ENCODE measurements around the gene CAMTA2. TPM values are rescaled to one million over a fixed set of nuclear protein-coding genes. Genes with fewer than 3 reads are reported as not detected.
A peak's percentile ranks its signal among the peaks of the same experiment; 100 is the strongest.

The CAMTA2 gene
- total and polyA plus RNA-seq, 9 of the 15 experiments (the other 6 are each of a cell fraction or from before 2014, with no cell fraction given), result 0.24 to 25.1 (median 6.3) TPM

GRCh38 chr17:4945176-4945943, 42.1 kb downstream of the CAMTA2 start (continued):
- TF ChIP-seq VEZF1 (CRISPR knock-in tag; IDR thresholded peaks at IDR 0.05) (peak; percentile 77), PPARD (CRISPR knock-in tag; IDR thresholded peaks at IDR 0.05) (no peak), HMG20A (CRISPR knock-in tag; conservative IDR thresholded peaks at IDR 0.05) (no peak), ZEB2 (IDR thresholded peaks at IDR 0.05) (no peak), CTCF (IDR thresholded peaks at IDR 0.05 in 2 of 3, conservative IDR thresholded peaks at IDR 0.05 in 1 of 3; ENCODE audit: insufficient read depth in 2 of 3, low read depth in 1 of 3, low read length in 3 of 3) (no peak), POLR2AphosphoS2 (IDR thresholded peaks at IDR 0.05; ENCODE audit: low read length) (peak; percentile 85), MCM7 (IDR thresholded peaks at IDR 0.05) (no peak), NONO (IDR thresholded peaks at IDR 0.05; ENCODE audit: low read depth in 2 of 2, low read length in 1 of 2) (no peak), ZNF41 (CRISPR knock-in tag; conservative IDR thresholded peaks at IDR 0.05) (no peak), ZNF197 (CRISPR knock-in tag; IDR thresholded peaks at IDR 0.05; ENCODE audit: low read depth) (no peak), ZNF507 (tag; conservative IDR thresholded peaks at IDR 0.05) (no peak), RBM22 (IDR thresholded peaks at IDR 0.05; ENCODE audit: low read depth, low read length, poor library complexity, severe bottlenecking) (no peak), EP300 (IDR thresholded peaks at IDR 0.05; ENCODE audit: low read length) (peak; percentile 32; the same call in 1 of the 2 replicates), CREB1 (IDR thresholded peaks at IDR 0.05) (peak; percentile 22; the same call in 1 of the 2 replicates), CREB1 (CRISPR knock-in tag; IDR thresholded peaks at IDR 0.05) (no peak), BDP1 (IDR thresholded peaks at IDR 0.05; ENCODE audit: insufficient read depth, insufficient read length) (no peak), HDAC2 (IDR thresholded peaks at IDR 0.05) (0 out of 2 replicates have a peak, but pooled peaks have one; percentile 29)
- TF ChIP-seq, protein P1, sequence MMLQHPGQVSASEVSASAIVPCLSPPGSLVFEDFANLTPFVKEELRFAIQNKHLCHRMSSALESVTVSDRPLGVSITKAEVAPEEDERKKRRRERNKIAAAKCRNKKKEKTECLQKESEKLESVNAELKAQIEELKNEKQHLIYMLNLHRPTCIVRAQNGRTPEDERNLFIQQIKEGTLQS (IDR thresholded peaks at IDR 0.05), result peak; percentile 96
- TF ChIP-seq, protein P1 (CRISPR knock-in tag; conservative IDR thresholded peaks at IDR 0.05), result 0 out of 2 replicates have a peak, but pooled peaks have one; percentile 62
- TF ChIP-seq, protein P2, sequence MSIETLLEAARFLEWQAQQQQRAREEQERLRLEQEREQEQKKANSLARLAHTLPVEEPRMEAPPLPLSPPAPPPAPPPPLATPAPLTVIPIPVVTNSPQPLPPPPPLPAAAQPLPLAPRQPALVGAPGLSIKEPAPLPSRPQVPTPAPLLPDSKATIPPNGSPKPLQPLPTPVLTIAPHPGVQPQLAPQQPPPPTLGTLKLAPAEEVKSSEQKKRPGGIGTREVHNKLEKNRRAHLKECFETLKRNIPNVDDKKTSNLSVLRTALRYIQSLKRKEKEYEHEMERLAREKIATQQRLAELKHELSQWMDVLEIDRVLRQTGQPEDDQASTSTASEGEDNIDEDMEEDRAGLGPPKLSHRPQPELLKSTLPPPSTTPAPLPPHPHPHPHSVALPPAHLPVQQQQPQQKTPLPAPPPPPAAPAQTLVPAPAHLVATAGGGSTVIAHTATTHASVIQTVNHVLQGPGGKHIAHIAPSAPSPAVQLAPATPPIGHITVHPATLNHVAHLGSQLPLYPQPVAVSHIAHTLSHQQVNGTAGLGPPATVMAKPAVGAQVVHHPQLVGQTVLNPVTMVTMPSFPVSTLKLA (conservative IDR thresholded peaks at IDR 0.05), result peak in 1 of 2 experiments; percentile 43; a peak in 1 of 4 replicates
- TF ChIP-seq, protein P3, sequence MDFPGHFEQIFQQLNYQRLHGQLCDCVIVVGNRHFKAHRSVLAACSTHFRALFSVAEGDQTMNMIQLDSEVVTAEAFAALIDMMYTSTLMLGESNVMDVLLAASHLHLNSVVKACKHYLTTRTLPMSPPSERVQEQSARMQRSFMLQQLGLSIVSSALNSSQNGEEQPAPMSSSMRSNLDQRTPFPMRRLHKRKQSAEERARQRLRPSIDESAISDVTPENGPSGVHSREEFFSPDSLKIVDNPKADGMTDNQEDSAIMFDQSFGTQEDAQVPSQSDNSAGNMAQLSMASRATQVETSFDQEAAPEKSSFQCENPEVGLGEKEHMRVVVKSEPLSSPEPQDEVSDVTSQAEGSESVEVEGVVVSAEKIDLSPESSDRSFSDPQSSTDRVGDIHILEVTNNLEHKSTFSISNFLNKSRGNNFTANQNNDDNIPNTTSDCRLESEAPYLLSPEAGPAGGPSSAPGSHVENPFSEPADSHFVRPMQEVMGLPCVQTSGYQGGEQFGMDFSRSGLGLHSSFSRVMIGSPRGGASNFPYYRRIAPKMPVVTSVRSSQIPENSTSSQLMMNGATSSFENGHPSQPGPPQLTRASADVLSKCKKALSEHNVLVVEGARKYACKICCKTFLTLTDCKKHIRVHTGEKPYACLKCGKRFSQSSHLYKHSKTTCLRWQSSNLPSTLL (IDR thresholded peaks at IDR 0.05), result no peak
